Stromal cell of bone marrow (primary cell): Measurements from ENCODE around the gene EP400.
"Not testable (repeated sequence)": the region's sequence is repeated elsewhere in the genome, so short reads cannot be mapped to it uniquely, and the experiment has no call there.

Source experiments
- DNase-seq: peaks from one replicate; pipeline ENCODE4 v3.0.0-alpha.2; 2012; ENCODE audit warnings: low read depth

EP400 gene

DNA sequence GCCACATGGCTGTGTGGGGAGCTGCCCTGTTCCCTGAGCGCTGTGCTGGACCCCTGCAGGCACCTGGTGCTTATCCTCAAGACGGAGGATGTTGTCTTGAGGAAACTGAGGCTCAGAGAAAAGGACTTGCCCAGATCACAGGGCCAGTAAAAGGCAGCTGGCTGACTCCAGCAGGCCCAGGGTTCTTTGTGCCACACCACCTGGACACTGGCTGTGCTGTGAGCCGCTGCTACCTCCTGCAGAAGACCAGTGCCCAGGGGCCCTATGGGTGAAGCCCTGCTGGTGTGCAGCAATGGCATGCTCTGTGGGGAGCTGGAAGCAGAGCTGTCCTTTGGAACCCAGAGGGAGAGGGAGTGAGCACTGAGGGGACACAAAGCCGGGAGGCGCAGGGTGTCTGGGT lies 118.5 kb downstream of the EP400 start:
- no peak for DNase-seq

DNA sequence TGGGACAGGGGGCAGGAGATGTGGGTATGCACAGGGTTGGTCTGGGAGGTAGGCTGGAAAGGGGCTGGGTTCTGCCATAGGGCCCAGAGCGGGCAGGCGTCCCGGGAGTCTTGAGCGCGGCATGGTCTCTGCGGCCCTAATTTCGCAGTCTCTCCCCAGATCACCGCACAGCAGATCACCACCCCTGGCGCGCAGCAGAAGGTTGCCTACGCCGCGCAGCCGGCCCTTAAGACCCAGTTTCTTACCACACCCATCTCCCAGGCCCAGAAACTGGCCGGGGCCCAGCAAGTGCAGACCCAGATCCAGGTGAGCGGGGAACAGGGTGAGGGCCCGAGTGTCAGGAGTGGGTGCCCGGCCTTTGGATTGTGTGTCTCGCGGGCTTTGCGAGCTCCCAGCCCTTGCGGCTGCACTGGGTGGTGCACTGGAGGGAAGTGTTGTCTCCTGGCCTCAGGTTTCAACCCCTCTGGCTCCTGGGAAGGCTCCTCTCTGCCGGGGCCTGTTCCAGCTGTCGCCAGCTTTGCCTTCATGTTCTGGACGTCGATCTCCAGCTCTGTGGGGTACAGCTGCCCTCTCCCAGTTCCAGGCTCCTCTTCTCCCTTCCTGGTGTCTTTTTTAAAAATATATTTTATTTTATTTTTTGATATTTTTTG lies 119.7 kb downstream of the EP400 start:
- no peak for DNase-seq

DNA sequence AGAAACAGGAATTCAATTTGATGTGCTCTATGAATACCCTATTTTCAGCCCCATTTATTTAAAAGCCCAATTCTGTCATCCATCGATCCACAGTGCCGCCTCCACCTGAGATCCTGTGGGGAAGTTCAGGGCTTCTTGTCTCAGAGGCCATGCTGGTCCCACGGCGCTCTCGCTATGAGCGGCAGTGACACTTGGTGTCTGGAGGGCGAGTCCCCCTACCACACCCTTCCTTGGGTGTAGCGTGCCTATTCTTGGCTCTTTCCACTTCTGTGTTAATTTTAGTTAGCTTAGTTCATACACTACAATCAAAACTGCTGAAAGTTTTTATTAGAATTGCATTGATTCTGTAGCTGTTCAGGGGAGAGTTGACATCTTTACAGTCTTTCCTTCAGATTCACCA lies 120.6 kb downstream of the EP400 start:
- DNase-seq: no peak

DNA sequence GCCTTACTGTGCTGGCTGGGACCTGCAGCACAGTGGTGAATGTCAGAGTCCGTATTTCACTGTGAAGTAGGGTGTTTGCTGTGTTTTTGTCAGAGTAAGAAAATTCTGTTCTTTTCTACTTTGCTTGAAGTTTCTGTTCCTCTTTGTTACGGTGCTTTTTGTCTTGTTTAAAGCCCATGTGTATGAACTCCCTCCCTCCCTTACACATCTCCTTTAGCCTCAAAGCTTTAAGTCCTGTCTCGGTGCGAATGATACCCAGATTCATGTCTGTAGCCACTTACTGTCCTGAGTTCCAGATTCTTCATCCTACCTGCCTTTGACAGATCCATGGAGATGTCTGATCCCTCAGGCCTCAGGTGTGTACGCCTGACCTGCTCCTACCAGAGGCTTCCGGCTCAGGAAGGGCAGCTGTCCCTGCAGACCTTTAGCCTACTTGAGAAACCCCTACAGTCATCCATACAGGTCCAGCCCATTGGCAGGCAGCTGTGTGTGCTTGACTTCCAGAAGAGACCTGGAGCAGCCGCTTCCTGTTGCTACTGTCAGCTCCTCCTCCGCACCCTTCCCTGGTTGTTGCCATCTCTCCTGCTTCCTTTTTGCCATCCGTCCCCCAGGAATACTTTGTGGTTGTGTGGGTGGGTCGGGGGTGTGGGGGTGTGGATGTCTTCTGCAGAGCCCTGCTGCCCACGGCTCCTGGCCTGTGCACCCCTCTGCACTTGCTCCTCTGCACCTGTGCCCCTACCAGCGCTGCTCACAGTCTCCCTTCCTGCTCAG lies 121.5 kb downstream of the EP400 start:
- DNase-seq: no peak

DNA sequence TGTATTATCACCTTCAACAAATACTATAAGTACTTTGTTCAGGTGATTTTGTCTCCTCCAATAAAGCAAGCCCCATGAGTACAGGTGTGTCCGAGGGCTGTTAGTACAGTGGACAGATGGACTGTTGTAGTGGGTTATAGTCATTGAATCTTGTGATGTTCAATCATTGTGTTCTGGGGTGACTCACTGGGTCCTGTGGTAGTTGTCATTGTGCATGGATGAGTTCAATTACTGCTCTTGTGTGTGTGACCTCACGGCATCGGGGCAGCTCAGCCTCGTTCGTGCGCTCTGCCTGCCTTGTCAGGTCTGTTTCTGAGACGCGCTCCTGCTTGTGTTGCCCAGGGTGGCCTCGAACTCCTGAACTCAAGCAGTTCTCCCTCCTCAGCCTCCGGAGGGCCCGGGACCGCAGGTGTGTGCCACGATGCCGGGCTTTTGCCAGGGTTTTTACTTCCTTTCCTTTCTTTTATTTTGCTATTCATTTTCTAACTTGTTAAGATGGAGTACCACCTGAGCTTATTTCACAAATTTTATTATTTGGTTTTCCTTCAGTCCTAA lies 122.2 kb downstream of the EP400 start:
- DNase-seq: no peak

DNA sequence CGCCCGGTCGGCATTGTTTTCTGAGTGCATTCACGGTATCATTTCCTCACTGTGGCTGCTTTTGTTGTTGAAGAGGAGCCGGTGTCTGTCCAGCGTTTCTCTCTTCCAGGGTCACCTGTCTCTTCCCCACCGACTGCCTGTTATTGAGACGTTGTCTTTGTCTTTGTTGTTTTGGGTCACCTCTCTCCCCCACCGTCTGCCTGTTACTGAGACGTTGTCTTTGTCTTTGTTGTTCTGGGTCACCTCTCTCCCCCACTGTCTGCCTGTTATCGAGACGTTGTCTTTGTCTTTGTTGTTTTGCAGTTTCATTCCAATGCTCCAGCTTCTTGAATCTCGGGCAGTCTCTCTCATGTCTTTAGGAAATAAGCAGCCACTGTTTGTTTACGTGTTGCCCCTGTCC lies 124.5 kb downstream of the EP400 start:
- DNase-seq: no peak

DNA sequence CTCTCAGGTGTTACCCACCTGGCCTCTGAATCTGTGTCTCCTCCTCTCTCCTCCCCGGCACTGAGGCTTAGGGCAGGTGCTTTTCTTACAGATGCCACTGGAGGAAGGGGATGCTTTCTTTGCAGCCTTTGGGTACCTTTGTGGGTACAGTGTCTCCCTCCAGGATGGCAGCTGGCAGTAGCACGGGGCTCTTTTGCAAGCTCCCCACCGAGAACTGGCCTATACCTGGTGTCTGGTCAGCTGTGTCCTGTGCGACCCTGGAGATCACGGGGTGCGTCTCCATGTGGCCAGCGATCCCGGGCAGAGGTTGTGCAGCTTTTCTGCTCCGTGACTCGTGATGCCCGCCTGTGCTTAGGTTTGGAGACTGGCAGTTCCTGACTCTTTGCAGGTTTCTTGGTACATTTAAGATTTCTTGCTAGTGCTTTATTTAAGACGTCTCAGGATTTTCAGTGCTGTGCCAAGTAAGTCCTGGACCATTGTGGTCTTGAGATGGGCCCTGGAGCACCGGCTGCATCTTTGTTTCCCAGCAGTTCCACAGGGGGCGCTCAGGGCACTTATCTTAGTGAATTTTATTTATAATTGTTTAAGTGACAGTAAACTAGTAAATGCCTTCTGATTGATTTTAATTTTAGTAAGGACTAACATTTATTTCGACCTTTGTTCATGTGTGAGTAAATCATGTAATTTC lies 125.4 kb downstream of the EP400 start:
- no peak for DNase-seq

DNA sequence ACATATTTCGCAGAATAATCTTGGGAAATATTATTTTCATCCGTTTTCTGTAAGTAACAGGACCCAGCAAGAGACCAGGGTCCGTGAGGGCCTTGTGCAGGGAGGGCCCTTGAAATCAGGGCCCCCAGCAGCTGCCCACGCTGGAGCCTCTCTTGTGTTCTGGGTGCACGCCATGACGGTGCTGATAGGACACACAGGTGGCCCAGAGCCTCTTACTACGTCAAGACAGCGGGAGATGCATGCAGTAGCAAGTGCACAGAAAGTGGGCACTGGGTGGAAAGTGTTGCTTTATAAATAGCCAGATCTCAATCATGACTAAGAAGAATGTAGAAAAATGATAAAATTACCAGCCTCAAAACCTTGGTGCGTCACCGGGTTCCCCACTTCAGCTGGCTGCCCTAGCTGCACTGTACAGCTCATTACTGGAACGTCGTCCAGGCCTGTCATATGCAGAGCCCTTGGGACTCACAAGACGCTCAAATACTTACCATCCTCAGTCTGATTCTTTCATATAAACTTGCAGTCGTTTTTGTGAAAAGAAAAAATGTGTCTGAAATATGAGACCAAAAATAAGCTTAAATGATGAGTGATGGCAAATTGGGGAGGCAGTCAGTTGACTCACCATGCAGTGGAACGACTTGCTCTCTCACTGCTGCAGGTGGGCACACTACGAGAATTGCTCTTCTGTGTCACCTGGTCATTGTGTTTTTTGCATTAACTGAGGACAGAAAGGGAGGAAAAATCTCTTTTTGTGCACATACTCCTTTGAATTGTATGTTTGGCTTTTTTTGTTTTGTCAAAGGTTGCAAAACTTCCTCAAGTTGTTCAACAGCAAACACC lies 126.2 kb downstream of the EP400 start:
- DNase-seq: no peak

DNA sequence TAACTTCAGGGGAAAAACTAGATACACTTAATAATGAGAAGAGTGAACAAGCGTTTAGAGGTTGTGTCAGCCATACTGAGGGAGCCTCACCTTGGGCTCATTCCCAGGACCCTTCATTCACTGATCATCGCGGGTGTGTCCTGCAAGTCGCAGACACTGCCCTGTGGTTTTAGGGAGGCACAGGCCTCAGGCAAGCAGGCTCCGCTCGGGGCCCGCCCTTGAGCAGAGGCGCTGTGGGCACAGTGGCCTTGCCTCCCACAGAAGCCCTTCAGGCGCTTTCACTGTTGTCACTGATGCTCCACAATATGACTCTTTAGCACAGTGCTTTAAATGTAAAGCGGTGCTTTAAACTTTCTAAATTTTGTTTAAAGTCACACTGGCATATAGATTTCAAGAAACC lies 127.0 kb downstream of the EP400 start:
- DNase-seq: no peak

DNA sequence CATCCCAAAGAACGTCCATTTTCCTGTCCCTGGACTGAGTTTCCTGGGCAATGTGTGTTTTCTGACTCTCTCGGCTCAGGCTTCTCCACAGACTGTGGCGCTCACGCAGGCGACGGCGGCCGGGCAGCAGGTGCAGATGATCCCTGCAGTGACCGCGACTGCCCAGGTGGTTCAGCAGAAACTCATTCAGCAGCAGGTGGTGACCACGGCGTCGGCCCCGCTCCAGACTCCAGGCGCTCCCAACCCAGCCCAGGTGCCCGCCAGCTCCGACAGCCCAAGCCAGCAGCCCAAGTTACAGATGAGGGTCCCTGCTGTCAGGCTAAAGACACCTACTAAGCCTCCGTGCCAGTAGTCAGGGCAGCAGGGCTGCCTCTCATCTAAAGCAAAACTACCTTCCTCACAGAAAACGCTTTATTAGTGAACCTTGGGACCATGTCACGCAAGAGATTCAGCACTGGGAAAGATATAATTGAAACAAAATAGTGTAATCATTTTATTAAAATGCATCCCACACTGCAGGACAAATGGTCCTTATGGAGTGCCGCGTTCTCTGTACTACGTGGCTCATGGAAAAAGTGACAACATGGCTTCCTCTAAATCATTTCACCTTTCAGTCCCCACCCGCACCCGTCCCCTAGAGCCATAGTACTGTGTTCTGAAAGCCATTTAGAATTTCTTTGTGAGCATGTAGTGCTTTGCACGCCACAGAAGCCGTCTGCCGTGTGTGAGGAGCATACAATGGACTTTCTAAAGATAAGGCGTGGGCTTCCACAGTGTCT lies 127.8 kb downstream of the EP400 start:
- no peak for DNase-seq

DNA sequence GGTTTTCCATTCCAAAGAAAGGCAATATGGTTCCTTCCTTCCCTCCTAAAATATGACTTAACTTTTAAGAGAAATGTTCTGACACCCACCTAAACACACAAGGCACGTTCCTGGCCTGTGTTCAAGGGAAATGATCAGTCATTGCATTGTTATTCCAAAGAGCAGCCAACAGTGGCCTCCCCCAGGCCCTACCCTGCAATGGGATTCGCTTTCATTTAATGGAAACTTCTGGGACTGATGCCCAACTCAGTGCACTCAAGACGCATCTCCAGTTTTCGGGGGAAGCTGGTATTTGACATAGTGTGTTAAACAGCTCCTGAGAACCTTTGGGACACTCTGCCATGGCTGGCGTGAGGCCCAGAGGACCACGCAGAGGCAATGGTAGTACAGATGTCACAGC lies 128.4 kb downstream of the EP400 start:
- DNase-seq: peak; percentile 36

DNA sequence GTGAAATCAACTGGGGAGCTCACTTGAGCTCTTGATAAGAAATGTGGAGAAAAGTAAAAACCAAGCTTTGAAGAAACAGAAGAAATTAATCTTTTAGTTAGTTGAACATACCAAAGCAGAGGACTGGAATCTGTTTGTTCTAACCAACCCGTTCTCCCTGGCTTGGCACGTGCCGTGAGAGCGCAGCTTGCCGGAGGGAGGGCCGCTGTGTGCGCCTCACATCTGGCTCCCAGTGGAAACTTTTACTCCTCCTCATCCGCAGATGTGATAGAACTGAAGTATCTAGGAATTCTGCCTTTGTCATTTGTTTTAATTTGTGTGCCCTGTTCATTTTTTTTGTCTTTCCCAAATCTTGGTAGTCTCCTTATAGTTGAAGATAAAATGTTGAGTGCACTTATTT lies 129.5 kb downstream of the EP400 start:
- no peak for DNase-seq

DNA sequence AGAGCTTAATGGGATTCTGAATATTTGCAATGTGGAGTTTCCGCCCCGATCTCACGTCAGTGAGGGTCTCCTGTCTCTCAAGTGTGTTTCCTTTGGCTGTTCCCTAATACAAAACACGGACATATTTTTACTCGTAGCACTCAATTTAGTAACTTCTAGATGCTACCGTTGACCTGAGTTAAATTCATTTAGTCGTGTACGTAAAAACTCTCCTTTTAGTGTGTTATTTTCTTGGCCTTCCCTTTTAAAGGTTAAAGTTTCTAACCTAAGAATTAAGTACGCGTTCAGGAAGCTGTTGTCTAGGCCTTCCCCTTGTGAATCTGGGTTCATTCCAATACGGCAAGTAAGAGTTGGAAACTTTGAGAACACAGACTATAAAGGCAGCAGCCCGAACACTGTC lies 130.0 kb downstream of the EP400 start:
- no peak for DNase-seq

DNA sequence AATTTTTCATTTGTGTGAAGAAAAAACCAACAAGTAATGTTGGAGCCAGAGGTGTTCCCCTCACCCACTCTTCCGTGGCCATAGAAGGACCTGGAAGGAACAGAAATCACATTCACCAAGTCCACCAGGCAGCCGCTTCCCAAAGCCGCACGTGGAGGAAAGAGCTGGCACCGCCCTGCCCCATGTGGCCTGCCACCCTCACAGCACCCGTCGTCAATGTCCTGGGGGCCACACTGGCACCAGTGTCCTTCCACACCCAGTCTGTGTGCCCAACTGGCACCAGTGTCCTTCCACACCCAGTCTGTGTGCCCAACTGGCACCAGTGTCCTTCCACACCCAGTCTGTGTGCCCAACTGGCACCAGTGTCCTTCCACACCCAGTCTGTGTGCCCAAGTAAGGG lies 130.8 kb downstream of the EP400 start:
- DNase-seq: not testable (repeated sequence)

DNA sequence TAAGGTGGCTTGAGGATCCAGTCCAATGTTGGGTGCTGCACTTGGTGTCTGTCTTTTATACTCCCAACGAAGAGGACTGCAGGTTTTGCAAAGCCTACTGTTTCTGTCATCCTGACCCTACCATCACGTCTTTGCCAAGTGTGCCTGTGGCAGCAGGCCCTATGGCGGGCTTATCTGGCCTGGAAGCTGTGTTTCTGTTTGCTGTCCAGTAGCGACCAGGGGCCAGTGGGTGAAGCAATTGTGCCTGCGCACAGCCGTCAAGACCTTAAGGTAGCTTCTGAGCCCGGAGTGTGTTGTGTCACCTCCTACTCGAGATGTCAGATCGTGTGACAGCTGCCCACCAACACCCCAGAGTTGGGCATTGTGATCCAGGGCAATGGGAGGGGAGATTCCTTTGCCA lies 131.7 kb downstream of the EP400 start:
- DNase-seq: no peak

DNA sequence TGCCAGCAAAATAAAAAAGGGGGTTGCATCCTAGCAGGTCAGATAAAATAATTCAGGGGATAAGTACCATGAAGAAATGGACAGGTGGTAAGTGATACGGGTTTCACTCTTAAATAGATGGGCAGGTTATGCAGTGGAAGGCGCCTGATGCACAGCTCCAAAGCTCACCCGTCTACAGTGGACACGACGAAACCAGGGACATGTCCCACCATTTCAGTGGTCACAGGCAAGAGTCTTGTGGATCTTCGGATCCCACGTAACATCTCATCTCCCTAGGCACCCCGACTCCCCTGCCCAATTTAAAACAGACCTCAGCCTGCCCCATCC lies 133.8 kb downstream of the EP400 start:
- DNase-seq: no peak

DNA sequence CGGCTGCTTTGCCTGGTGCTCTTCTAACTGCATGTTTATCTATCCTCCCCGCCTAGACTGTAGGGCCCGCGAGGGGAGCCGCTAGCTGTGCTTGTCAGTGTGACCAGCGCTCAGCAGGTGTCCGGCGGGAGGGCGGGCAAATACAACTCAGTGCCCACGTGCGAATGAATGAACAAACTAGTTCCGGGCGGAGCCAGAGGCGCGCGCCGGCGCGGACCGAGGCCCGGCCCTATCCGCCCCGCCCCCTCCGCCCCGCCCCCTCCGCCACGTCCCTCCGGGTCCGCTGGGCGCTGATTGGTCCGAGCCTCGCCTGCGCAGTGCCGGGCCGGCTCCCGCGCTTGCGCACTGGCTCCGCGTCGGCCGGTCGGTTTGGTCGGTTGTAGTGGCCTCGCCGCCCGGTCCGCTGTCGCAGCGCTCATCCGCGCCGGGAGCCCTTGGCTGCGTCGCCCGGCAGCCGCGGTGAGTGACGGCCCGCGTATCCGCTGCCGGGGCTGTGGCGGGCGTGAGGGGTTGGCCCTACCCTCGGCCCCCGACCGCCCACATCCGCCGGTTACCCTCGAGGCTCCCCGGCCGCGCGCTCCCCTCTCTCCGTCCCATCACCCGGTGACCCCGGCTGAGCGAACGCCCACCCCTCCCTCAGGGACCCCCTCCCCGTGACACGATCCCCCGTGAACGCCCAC lies 134.3 kb downstream of the EP400 start:
- DNase-seq: peak; percentile 76

DNA sequence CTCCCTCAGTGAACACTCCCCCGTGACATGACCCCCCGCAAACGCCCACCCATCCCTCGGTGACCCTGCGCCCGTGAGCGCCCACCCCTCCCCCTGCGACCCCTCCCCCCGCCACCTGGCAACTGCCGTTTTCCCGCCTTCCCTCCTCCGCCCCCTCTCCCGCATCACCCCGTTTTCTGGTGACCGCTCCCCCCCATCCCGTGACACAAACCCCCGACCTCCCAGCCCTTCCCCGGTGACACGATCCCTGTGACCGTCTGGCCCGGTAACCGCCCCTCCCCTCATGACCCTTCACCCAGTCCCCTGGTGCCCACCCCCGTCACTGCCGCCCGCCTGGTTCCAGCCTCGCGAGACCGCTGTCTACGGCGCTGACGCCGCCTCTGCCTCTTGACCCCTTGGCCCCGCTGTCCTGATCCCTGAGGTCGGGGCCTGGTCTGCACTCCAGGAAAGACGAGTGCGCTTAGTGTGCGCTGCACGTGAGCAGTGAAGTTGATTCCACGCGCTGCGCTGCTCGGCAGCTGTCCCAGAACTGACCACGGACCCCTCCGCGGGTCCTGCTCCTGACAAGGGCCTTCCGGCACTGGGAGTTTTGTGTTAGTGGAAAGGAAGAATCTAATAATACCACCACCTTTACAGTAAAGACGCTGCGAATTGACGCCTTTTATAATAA lies 135.0 kb downstream of the EP400 start:
- DNase-seq: peak; percentile 26

DNA sequence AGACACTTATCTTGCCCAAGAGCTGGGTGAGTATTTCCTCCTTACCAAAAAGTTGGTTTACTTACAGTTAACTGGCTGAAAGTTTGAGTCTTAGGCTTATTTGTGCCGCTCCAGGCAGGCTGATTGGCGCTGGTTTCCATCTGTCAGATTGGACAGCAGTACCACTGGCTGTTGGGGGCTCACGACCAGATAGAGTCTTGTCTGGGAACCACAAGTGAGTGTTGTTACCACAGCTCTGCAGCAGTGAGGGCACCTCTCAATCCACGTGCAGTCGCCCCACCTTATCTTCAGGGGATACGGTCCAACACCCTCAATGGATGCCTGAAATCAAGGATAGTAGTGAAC lies 135.5 kb downstream of the EP400 start:
- no peak for DNase-seq

DNA sequence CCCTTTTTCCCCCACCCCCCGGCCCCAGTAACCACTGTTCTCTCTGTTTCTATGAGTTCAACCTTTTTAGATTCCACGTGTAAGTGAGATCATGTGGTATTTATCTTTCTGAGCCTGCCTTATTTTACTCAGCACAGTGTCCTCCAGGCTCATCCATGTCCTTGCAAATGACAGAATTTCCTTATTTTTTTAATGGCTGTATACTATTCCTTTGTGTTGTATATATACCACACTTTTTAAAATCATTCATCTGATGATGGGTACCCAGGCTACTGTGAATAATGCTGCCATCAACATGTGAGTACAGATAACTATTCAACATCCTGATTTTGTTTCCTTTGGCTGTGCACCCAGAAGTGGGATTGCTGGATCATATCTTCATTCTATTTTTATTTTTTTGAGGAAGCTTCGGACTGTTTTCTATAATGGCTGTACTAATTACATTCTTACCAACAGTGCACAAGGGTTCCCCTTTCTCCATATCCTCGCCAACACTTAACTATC lies 139.7 kb downstream of the EP400 start:
- no peak for DNase-seq
